HG03060 (cell line): ENCODE measurements around the gene FAM3A.

Experiments
- ATAC-seq: cut with Tn5 transposase; IDR thresholded peaks from one replicate; pipeline ENCODE4 v1.9.1; 2021; ENCODE audit warnings: low read depth, moderate number of reproducible peaks; ENCODE audit not compliant: unreplicated experiment

The FAM3A gene

DNA sequence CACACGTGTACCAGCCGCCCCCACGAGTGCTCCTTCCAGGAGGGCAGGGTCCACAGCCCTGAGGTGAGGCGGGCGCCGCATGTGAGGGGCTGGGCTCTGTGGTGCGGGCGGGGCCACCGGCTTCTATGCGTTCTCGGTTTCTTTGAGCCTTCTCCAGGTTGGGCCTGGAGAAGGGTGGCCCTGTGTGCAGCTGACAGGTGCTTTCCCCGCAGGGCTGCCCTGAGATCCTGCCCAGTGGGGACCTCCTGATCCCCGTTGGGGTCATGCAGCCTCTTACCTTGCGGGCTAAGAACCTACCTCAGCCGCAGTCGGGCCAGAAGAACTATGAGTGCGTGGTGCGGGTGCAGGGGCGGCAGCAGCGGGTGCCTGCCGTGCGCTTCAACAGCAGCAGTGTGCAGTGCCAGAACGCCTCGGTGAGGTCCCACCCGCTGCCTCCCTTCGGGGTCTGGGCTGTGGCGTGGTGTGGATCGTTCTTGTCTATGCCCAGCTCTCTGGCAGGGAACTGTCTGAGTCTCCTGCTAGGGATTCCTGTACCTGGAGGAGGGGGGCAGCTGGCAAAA lies 51.1 kb downstream of the FAM3A start:
- ATAC-seq = no peak

DNA sequence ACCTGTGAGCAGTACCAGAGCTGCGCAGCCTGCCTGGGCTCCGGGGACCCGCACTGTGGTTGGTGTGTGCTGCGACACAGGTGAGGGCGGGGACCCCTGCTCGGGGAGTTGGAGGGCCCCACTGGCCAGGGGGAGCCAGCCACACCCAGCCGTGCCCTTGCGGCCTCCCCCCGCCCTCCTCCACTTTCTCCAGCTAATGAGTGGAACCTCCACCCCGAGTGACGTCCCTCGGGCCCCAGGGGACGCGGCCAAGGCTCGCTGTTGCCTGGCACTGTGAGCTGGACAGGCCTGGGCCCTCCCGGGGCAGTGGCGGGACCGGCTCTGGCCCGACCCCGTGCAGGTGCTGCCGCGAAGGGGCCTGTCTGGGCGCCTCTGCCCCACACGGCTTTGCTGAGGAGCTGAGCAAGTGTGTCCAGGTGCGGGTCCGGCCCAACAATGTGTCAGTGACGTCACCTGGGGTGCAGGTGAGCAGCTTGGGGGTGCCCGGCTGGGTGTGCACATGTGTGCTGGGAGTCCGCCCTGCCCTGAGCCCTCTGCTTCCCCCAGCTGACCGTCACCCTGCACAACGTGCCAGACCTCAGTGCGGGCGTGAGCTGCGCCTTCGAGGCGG lies 52.3 kb downstream of the FAM3A start:
- ATAC-seq = no peak

DNA sequence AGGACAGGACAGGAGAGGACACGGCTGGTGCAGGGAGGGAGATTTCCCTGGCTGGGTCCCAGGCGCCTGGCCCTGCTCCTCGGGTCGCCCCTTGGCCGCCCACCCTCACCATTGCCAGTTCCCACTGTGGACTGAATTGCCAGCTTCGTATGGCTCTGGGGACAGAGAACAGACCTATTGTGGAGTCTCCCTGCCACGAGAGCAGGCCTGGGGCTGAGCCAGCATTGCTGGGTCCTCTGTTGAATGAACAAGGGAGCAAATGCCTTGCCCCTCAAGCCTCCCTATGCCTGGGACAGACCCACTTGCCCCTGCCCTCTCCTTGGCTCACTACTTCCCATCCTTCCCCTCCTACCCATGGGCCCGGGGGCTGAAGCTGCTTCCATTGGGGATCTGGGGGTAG lies 53.6 kb downstream of the FAM3A start:
- ATAC-seq = no peak

DNA sequence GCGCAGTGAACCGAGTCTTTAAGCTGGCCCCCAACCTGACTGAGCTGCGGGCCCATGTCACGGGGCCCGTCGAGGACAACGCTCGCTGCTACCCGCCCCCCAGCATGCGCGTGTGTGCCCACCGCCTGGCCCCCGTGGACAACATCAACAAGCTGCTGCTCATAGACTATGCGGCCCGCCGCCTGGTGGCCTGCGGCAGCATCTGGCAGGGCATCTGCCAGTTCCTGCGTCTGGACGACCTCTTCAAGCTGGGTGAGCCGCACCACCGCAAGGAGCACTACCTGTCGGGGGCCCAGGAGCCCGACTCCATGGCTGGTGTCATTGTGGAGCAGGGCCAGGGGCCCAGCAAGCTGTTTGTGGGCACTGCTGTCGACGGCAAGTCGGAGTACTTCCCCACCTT lies 55.7 kb downstream of the FAM3A start:
- ATAC-seq = no peak

DNA sequence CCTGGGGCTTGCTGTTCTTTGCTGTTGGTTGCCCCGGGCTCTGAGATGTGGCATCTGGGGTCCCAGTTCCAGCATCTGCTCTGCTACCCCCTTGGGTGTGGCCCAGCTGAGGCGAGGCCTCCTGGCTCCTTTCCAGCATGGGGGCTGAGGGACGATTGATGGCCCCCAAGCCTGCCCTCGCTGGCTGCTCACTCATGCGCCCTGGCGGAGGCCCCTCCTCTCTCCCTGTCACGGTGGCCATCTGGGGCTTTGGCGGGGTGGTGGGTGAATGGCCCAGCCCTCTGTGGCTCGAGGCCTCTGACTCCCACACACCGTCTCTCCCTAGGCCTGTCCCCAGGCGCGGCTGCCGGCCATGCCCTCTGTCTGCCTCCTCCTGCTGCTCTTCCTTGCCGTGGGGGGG lies 56.2 kb downstream of the FAM3A start:
- ATAC-seq = no peak

DNA sequence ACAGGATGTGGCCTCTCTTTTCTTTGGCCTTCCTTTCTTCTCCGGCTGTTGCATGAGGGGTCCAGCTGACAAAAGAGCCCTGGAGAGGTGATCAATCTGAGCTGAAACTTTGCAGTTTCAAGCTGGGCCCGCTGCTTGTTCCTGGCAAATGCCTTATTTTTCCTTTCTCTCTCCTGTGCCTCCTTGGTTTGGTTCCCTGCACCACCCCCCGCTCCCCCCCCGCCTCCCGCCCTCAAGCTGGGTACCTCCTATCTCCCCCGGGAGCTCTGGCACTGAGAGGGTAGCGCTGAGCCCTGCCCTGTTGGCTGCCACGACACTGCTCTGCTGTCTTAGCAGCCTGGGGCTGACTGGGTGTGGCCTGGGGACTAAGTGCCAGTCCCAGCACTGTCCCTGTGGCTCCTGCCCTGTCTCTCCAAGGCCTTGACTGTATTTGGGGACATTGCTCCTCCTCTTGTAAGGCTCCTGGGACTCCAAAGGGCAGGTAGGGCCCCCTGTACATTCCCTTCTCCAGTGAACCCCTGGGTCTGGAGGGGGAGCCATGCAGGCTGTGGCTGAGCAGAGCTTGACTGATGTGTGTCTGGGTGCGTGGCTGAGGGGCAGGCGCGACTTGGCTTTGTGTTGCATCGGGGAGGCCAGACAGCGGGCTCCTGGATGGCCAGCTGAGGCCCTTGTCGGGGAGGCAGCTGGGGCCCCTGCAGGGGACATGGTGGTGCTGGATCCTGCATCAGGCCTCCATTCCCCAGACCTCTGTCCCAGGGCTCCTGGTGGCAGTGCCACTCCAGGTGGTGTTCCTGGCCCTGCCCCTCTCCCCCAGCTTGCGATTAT lies 56.9 kb downstream of the FAM3A start:
- no peak for ATAC-seq

DNA sequence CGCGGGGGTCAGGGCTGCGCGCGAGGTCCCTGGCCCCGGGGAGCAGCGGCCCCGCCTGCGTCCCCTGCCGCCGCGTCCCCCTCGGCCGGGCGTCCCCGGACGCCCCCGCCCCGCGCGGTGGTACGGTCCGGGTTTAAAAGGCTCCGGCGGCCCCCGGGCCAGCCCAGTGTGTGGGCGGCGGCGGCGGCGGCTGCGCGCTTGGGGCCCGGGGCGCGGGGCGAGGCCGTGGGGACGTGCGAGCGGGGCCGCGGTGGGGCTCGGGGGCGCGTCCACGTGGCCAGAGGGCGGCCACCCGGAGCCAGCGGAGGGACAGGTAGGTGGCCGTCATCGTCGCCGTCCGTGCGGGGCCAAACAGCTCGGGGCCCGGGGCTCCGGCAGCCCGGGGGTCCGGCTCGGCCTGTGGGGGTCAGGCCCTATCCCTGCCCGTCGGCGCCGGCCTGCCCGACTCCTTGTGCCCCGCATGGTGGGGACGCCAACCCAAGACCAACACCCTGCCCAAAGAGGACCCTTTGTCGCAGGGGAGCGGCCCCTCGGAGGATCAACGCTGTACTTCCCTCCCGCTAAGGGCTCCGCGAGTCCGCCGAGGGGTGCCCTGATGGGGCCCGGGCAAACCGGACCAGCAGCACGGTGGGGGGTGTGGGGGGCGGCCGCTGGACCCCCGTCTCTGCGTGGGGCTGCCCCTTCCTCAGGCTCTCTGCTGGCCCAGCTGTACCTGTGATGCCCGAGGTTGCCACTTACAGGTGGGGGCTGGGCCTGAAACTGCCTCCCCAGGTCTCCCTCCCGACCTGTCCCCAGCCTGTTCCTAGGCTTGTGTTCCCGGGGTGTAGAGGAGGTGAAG lies 57.7 kb downstream of the FAM3A start, which contains the start of gene PLXNA3:
Gene PLXNA3, plus strand, starts transcription at position 166 of the 838 bp plus-strand sequence. CDS start 1,903 bp downstream, outside the sequence.
- ATAC-seq = no peak

DNA sequence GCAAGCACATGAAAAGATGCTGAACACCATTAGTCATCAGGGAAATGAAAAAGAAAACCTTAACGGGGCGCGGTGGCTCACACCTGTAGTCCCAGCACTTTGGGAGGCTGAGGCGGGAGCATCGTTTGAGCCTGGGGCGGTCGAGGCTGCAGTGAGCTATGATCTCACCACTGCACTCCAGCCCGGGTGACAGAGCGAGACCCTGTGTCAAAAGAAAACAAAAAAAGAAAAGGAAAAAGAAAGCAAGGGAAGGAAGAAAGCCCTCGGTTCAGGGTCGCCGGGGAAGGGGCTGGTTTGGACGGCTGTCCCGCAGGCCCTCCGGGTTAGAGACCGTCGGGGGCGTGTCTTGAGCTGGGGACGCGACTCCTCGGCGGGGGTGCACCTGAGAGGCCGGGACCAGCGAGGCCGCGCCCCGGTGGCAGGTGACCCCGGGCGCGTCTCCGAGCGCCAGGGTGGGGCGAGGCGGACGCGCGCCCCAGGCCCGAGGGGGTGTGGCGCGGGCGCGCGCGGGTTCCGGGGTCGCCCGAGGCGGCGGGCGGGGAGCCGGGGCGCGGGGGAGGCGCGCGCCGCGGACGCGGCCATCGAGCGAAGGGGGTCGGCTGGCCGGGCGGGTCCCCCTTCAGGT lies 58.4 kb downstream of the FAM3A start:
- ATAC-seq = no peak
